Endothelial cell of umbilical vein (primary cell): ENCODE measurements around the gene MTFP1. TPM values are rescaled to one million over a fixed set of nuclear protein-coding genes. Genes with fewer than 3 reads are reported as not detected.
A peak's percentile ranks its signal among the peaks of the same experiment; 100 is the strongest.

Source experiments
- BruUV-seq: library from RNA; stranded (reverse); fragments of 400-500 nt; replicated peaks from 2 replicates; lab custom pipeline; 2021; lab: Mats Ljungman, UMichigan
- CTCF ChIA-PET: fragments of 300-600, 350-600 bp; sonication (Branson Sonifier 250); formaldehyde crosslinking; loops from one replicate; lab custom pipeline; 2021; ENCODE audit warnings: antibody characterized with exemption, inconsistent platforms; lab: Charles Lee
- POLR2A ChIA-PET: fragments of 300-600, 350-600 bp; sonication (Branson Sonifier 250); formaldehyde crosslinking; loops from one replicate; lab custom pipeline; 2021; ENCODE audit warnings: antibody characterized with exemption, inconsistent platforms; lab: Charles Lee
- DNase-seq: peaks from one replicate; pipeline ENCODE4 v3.0.0-alpha.2; 2011; ENCODE audit warnings: low read depth, low spot score
- FAIRE-seq: peaks from 2 replicates; lab custom pipeline; 2011; peaks lifted over from hg19 to GRCh38; lab: Jason Lieb, UNC
- H2AFZ ChIP-seq: 2 replicates; pipeline ENCODE4 v1.6.0; 2012; ENCODE audit warnings: low read depth, low read length, control low read depth, inconsistent platforms
- H3K27ac ChIP-seq: 2 replicates; pipeline ENCODE4 v1.5.1; 2011; ENCODE audit warnings: low read depth, mild to moderate bottlenecking, control low read depth, low read length, moderate library complexity; ENCODE audit not compliant: insufficient read depth
- H3K27me3 ChIP-seq, 2 experiments: 2 replicates each; pipeline versions ENCODE4 v1.6.0 to v1.6.1; 2011; ENCODE audit warnings: low read length in 2 of 2, mixed read lengths in 1 of 2; ENCODE audit not compliant: control insufficient read depth in 2 of 2, insufficient read depth in 2 of 2
- H3K36me3 ChIP-seq, 2 experiments: 2 replicates in 1 of 2; 3 replicates in 1 of 2; pipeline ENCODE4 v1.5.1; 2011; ENCODE audit warnings: low read length in 2 of 2, mild to moderate bottlenecking in 1 of 2, moderate library complexity in 1 of 2; ENCODE audit not compliant: control insufficient read depth in 2 of 2, insufficient read depth in 2 of 2; ENCODE audit errors: extremely low read depth in 1 of 2
- H3K4me1 ChIP-seq: 3 replicates; pipeline ENCODE4 v1.5.1; 2011; ENCODE audit warnings: mild to moderate bottlenecking, low read length; ENCODE audit not compliant: control insufficient read depth, insufficient read depth; ENCODE audit errors: extremely low read depth
- H3K4me2 ChIP-seq: 2 replicates; pipeline ENCODE4 v1.6.1; 2011; ENCODE audit warnings: low read length, control low read depth, mixed read lengths; ENCODE audit not compliant: insufficient read depth
- H3K4me3 ChIP-seq, 3 experiments: fragments of 200-600 bp in 1 of 3; sonication (generic), shearing (Covaris generic) in 1 of 3; replicated peaks in 1 of 3; 2 replicates each; pipeline ENCODE4 v1.5.1; 2011 to 2016; ENCODE audit warnings: control low read depth in 3 of 3, low read length in 3 of 3, mild to moderate bottlenecking in 2 of 3, inconsistent platforms in 1 of 3, low read depth in 1 of 3, moderate library complexity in 1 of 3; ENCODE audit not compliant: insufficient read depth in 1 of 3
- H3K79me2 ChIP-seq: 2 replicates; pipeline ENCODE4 v1.6.0; 2012; ENCODE audit warnings: low read length, inconsistent platforms; ENCODE audit not compliant: control insufficient read depth, insufficient read depth
- H3K9ac ChIP-seq: replicated peaks from 2 replicates; pipeline ENCODE3; 2011; ENCODE audit warnings: low read length, control low read depth; ENCODE audit not compliant: insufficient read depth; ENCODE audit errors: extremely low read depth
- H3K9me1 ChIP-seq: replicated peaks from 3 replicates; pipeline ENCODE4 v1.6.0; 2011; ENCODE audit warnings: mild to moderate bottlenecking, low read length; ENCODE audit not compliant: control insufficient read depth, insufficient read depth; ENCODE audit errors: extremely low read depth
- H3K9me3 ChIP-seq: replicated peaks from 2 replicates; pipeline ENCODE4 v1.5.1; 2012; ENCODE audit warnings: low read length, inconsistent platforms; ENCODE audit not compliant: control insufficient read depth, insufficient read depth
- H4K20me1 ChIP-seq: replicated peaks from 2 replicates; pipeline ENCODE3; 2011; ENCODE audit warnings: mild to moderate bottlenecking, low read length; ENCODE audit not compliant: control insufficient read depth, insufficient read depth; ENCODE audit errors: extremely low read depth
- EZH2 ChIP-seq: IDR thresholded peaks from 2 replicates; pipeline ENCODE4 v1.6.1; 2012; ENCODE audit warnings: borderline replicate concordance, low read depth, mild to moderate bottlenecking, moderate library complexity, low read length, inconsistent platforms; ENCODE audit not compliant: severe bottlenecking
- FOS ChIP-seq: IDR thresholded peaks from 2 replicates; pipeline ENCODE4 v1.6.1; 2011; ENCODE audit warnings: mild to moderate bottlenecking, low read length, moderate library complexity, borderline replicate concordance; ENCODE audit not compliant: insufficient read depth
- GATA2 ChIP-seq: IDR thresholded peaks from 2 replicates; pipeline ENCODE4 v1.7.0; 2011; ENCODE audit warnings: low read depth, mild to moderate bottlenecking, moderate library complexity, mixed read lengths, low read length; ENCODE audit not compliant: insufficient read length, insufficient read depth
- JUN ChIP-seq: IDR thresholded peaks from 2 replicates; pipeline ENCODE4 v1.6.1; 2011; ENCODE audit warnings: borderline replicate concordance, low read depth; ENCODE audit not compliant: insufficient read length, insufficient read depth
- MYC ChIP-seq: IDR thresholded peaks from one replicate; pipeline ENCODE4 v1.6.1; 2011; ENCODE audit warnings: mild to moderate bottlenecking, low read depth, low read length
- POLR2A ChIP-seq: IDR thresholded peaks from 2 replicates; pipeline ENCODE4 v1.6.1; 2012; ENCODE audit warnings: low read depth, mild to moderate bottlenecking, control low read depth, low read length
- POLR2AphosphoS5 ChIP-seq: IDR thresholded peaks from 2 replicates; pipeline ENCODE4 v1.6.1; 2012; ENCODE audit warnings: low read depth, mild to moderate bottlenecking, control low read depth, low read length, moderate library complexity; ENCODE audit not compliant: insufficient read depth
- dilution Hi-C: fragments of 300-500 bp; cut with MboI; formaldehyde crosslinking; loops from one replicate; pipeline ENCODE4 v1.15.0; 2019; ENCODE audit warnings: low sequenced_read_pairs; ENCODE audit not compliant: extremely low pct_ligation_motif_present
- intact Hi-C: fragments of 100-400 bp; cut with micrococcal nuclease; formaldehyde crosslinking; loops from one replicate; pipeline ENCODE4 v1.10.0; 2022
- polyA plus RNA-seq, 4 experiments: library from polyadenylated mRNA; depleted of rRNA in 3 of 4; stranded (reverse) in 3 of 4; unstranded in 1 of 4; fragments of >200 nt; gene quantifications; 2 replicates each; pipeline versions ENCODE4 v1.2.1 to v1.2.3, GENCODE V29; 2011 to 2012; ENCODE audit warnings: missing spikeins in 1 of 4
- total RNA-seq: library from RNA; stranded (reverse); gene quantifications from 2 replicates; pipeline ENCODE4 v1.2.3, GENCODE V29; 2021
- TF ChIP-seq, protein P1 (sequence below), 2 donors: IDR thresholded peaks; 1 replicate in 1 of 2; 2 replicates in 1 of 2; pipeline ENCODE4 v1.5.1; 2011; ENCODE audit warnings: low read length in 2 of 2, mild to moderate bottlenecking in 2 of 2, moderate library complexity in 2 of 2, control low read depth in 1 of 2, inconsistent platforms in 1 of 2, low read depth in 1 of 2; ENCODE audit not compliant: insufficient read depth in 1 of 2; ENCODE audit errors: extremely low read depth in 1 of 2
- TF ChIP-seq, protein P2 (sequence below): IDR thresholded peaks from 2 replicates; pipeline ENCODE4 v1.6.1; 2011; ENCODE audit not compliant: insufficient read depth, insufficient read length

The MTFP1 gene
- total and polyA plus RNA-seq, 2 donors (not counting 3 experiments of a cell fraction or from before 2014, with no cell fraction given) = 30.3 to 41.9 TPM

DNA sequence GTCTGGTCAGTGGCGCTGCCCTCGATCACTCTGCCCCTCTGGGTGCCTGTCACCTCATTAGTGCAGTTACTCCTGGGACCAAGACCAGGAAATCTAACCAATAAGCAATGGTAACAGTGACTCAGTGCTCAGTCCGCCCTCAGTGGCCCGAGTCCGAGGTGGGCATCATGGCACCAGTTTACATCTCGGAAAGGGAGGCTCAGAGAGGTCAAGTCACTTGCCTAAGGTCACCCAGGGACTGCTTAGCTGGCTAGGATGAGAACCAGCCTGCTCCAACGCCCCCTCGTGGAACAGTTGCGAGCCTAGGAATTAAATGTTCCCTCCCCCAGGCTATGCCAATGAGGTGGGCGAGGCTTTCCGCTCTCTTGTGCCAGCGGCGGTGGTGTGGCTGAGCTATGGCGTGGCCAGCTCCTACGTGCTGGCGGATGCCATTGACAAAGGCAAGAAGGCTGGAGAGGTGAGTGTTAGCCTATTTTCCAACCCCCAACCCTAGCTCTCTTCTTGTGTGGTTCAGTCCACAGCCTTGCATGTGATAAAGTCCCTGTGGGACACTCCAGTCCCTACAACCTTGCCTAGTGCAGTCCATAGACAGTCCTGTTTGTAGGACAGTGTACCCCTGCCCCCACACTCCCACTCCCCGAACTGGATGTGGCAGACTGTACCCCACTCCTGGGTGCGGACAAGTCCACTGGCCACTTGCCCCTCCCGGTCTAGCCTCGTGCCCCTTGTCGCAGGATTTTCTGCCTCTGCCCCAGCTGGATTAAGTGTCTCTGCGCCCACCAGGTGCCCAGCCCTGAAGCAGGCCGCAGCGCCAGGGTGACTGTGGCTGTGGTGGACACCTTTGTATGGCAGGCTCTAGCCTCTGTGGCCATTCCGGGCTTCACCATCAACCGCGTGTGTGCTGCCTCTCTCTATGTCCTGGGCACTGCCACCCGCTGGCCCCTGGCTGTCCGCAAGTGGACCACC lies 1.1 kb downstream of the MTFP1 start:
- H3K36me3 ChIP-seq = peaks cover 0 to 7% of the 10 kb centered on the region in 2 experiments
- H2AFZ ChIP-seq = peak overlapping the region; percentile 1
- POLR2A ChIA-PET = interaction anchor here (1.0 kb wide), 1 partner anchor 29 kb away, joined by 5 read pairs; the partner anchor contains the start of gene SEC14L2
- intact Hi-C loops (loop anchor here (1.0 to 10.0 kb wide), 7 partner anchors 29 to 1042 kb away; partner anchors contain the start of genes AP1B1, RNF215, SEC14L2 and TCN2), dilution Hi-C loops (no loop called here)
- peak overlapping the region in 2 of 3 experiments; percentile 37 to 64 for H3K4me3 ChIP-seq
- peak overlapping the region; percentile 61 for H3K27ac ChIP-seq
- H4K20me1 ChIP-seq = no peaks in the 10 kb centered on the region
- H3K27me3 ChIP-seq = no peaks in the 10 kb centered on the region
- peak overlapping the region; percentile 66 for H3K9ac ChIP-seq
- H3K4me1 ChIP-seq = peaks cover 37% of the 10 kb centered on the region
- CTCF ChIA-PET = interaction anchor here (0.7 to 4.9 kb wide), 16 partner anchors 11 to 180 kb away, joined by 3 to 58 read pairs (median 6); partner anchors contain the start of genes RNF215 and SEC14L2
- FAIRE-seq = peak; percentile 91
- peaks cover 2% of the 10 kb centered on the region for H3K79me2 ChIP-seq
- TF ChIP-seq GATA2 = no peak
- no peak for TF ChIP-seq MYC
- no peak for TF ChIP-seq POLR2A
- TF ChIP-seq, protein P1, sequence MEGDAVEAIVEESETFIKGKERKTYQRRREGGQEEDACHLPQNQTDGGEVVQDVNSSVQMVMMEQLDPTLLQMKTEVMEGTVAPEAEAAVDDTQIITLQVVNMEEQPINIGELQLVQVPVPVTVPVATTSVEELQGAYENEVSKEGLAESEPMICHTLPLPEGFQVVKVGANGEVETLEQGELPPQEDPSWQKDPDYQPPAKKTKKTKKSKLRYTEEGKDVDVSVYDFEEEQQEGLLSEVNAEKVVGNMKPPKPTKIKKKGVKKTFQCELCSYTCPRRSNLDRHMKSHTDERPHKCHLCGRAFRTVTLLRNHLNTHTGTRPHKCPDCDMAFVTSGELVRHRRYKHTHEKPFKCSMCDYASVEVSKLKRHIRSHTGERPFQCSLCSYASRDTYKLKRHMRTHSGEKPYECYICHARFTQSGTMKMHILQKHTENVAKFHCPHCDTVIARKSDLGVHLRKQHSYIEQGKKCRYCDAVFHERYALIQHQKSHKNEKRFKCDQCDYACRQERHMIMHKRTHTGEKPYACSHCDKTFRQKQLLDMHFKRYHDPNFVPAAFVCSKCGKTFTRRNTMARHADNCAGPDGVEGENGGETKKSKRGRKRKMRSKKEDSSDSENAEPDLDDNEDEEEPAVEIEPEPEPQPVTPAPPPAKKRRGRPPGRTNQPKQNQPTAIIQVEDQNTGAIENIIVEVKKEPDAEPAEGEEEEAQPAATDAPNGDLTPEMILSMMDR (IDR thresholded peaks at IDR 0.05; ENCODE audit: extremely low read depth in 1 of 2, insufficient read depth in 1 of 2, low read depth in 1 of 2, low read length in 2 of 2) = peak; percentile 84 to 85
- TF ChIP-seq FOS = no peak
- no peak for TF ChIP-seq JUN
- TF ChIP-seq, protein P2, sequence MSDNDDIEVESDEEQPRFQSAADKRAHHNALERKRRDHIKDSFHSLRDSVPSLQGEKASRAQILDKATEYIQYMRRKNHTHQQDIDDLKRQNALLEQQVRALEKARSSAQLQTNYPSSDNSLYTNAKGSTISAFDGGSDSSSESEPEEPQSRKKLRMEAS = no peak
- peak; percentile 33 for TF ChIP-seq POLR2AphosphoS5
- TF ChIP-seq EZH2 = no peak
- TSS peak; percentile 0 for BruUV-seq
- no peaks in the 10 kb centered on the region for H3K9me1 ChIP-seq
- peak; percentile 90 for DNase-seq
- peak overlapping the region; percentile 8 for H3K4me2 ChIP-seq
- H3K9me3 ChIP-seq = no peaks in the 10 kb centered on the region
